Gastroesophageal sphincter (tissue), 3 donors: ENCODE measurements around the gene NFKBIE.

Experiments used
- CTCF ChIP-seq, 4 experiments: fragments of 200-600 bp in 2 of 4; fragments of 450-650 bp in 2 of 4; sonication (generic) in 1 of 4; IDR thresholded peaks; one replicate each; pipeline ENCODE4 v1.5.1; 2017 to 2019; ENCODE audit warnings: antibody characterized with exemption in 4 of 4, mild to moderate bottlenecking in 2 of 4, moderate library complexity in 2 of 4
- POLR2A ChIP-seq, 2 donors: fragments of 450-650 bp; IDR thresholded peaks; one replicate each; pipeline ENCODE4 v1.6.1; 2017; ENCODE audit warnings: antibody characterized with exemption in 2 of 2, mild to moderate bottlenecking in 2 of 2, moderate library complexity in 1 of 2

GRCh38 chr6:44246663-44247337, 18.6 kb downstream of the NFKBIE start, which contains the start of gene HSP90AB1:
- no peak for TF ChIP-seq CTCF (IDR thresholded peaks at IDR 0.05)
- TF ChIP-seq POLR2A (IDR thresholded peaks at IDR 0.05), result peak; percentile 99
